SK-N-SH treated with all-trans-retinoic acid at 6 μM for 48 hours (cell line): Measurements from ENCODE around the gene EIF2D.

Experiments
- ATAC-seq: fragments of 200-7000 bp; cut with Tn5 transposase; 3 replicates; pipeline ENCODE4 v1.9.1; 2020; ENCODE audit warnings: mild to moderate bottlenecking, moderate library complexity
- ARNTL ChIP-seq: fragments of 450-650 bp; formaldehyde crosslinking; IDR thresholded peaks from 2 replicates; pipeline ENCODE4 v1.5.0; 2020; ENCODE audit warnings: low read depth, mild to moderate bottlenecking, moderate library complexity, borderline replicate concordance
- CREB5 ChIP-seq: fragments of 250-450 bp; sonication (Bioruptor Pico); IDR thresholded peaks from 2 replicates; pipeline ENCODE4 v1.5.1; 2020; ENCODE audit warnings: low read depth, mild to moderate bottlenecking, moderate library complexity
- CSRNP3 ChIP-seq: fragments of 250-450 bp; sonication (Bioruptor Pico); IDR thresholded peaks from 2 replicates; pipeline ENCODE4 v1.5.1; 2021; ENCODE audit warnings: mild to moderate bottlenecking, moderate library complexity
- GLIS3 ChIP-seq: fragments of 250-450 bp; sonication (Bioruptor Pico); IDR thresholded peaks from 2 replicates; pipeline ENCODE4 v1.5.0; 2020; ENCODE audit warnings: mild to moderate bottlenecking, moderate library complexity
- ISL1 ChIP-seq: fragments of 250-450 bp; sonication (Bioruptor Pico); IDR thresholded peaks from 2 replicates; pipeline ENCODE4 v2.1.2; 2022; ENCODE audit warnings: mild to moderate bottlenecking, moderate library complexity
- OSR1 ChIP-seq: fragments of 250-450 bp; sonication (Bioruptor Pico); IDR thresholded peaks from 2 replicates; pipeline ENCODE4 v1.8.0; 2022; ENCODE audit warnings: moderate library complexity, mild to moderate bottlenecking, inconsistent platforms
- PATZ1 ChIP-seq: fragments of 250-450 bp; sonication (Bioruptor Pico); IDR thresholded peaks from 2 replicates; pipeline ENCODE4 v1.8.0; 2020; ENCODE audit warnings: mild to moderate bottlenecking, moderate library complexity, borderline replicate concordance
- POU6F1 ChIP-seq: fragments of 250-450 bp; sonication (Bioruptor Pico); IDR thresholded peaks from 2 replicates; pipeline ENCODE4 v1.8.0; 2021; ENCODE audit warnings: low read depth, mild to moderate bottlenecking, moderate library complexity, borderline replicate concordance
- PPARA ChIP-seq: fragments of 250-450 bp; sonication (Bioruptor Pico); IDR thresholded peaks from 2 replicates; pipeline ENCODE4 v1.5.0; 2020; ENCODE audit warnings: mild to moderate bottlenecking, borderline replicate concordance
- RARB ChIP-seq: fragments of 250-450 bp; sonication (Bioruptor Pico); IDR thresholded peaks from 2 replicates; pipeline ENCODE4 v1.8.0; 2021; ENCODE audit warnings: mild to moderate bottlenecking, moderate library complexity
- SNAI2 ChIP-seq: fragments of 250-450 bp; sonication (Bioruptor Pico); IDR thresholded peaks from 2 replicates; pipeline ENCODE4 v1.5.0; 2020; ENCODE audit warnings: mild to moderate bottlenecking, moderate library complexity
- TCF4 ChIP-seq: fragments of 250-450 bp; sonication (Bioruptor Pico); IDR thresholded peaks from 2 replicates; pipeline ENCODE4 v1.8.0; 2021; ENCODE audit warnings: mild to moderate bottlenecking, moderate library complexity, borderline replicate concordance
- TOX ChIP-seq: fragments of 250-450 bp; sonication (Bioruptor Pico); IDR thresholded peaks from 2 replicates; pipeline ENCODE4 v1.8.0; 2021; ENCODE audit warnings: mild to moderate bottlenecking, moderate library complexity, borderline replicate concordance
- TSHZ2 ChIP-seq: fragments of 250-450 bp; sonication (Bioruptor Pico); IDR thresholded peaks from 2 replicates; pipeline ENCODE4 v1.5.0; 2020; ENCODE audit warnings: mild to moderate bottlenecking, moderate library complexity
- ZC3H10 ChIP-seq: fragments of 250-450 bp; sonication (Bioruptor Pico); IDR thresholded peaks from 2 replicates; pipeline ENCODE4 v1.5.1; 2021; ENCODE audit warnings: mild to moderate bottlenecking, moderate library complexity
- ZFP3 ChIP-seq: fragments of 250-450 bp; sonication (Bioruptor Pico); IDR thresholded peaks from 2 replicates; pipeline ENCODE4 v1.5.0; 2020; ENCODE audit warnings: mild to moderate bottlenecking, moderate library complexity
- ZFP30 ChIP-seq: fragments of 450-650 bp; formaldehyde crosslinking; IDR thresholded peaks from 2 replicates; pipeline ENCODE4 v1.5.0; 2022; ENCODE audit warnings: mild to moderate bottlenecking, moderate library complexity
- ZNF565 ChIP-seq: fragments of 450-650 bp; formaldehyde crosslinking; conservative IDR thresholded peaks from 2 replicates; pipeline ENCODE4 v1.5.0; 2020; ENCODE audit warnings: low read depth, mild to moderate bottlenecking, moderate library complexity
- ZNF70 ChIP-seq: fragments of 450-650 bp; formaldehyde crosslinking; IDR thresholded peaks from 2 replicates; pipeline ENCODE4 v1.5.0; 2020; ENCODE audit warnings: mild to moderate bottlenecking, moderate library complexity
- ZNF8 ChIP-seq: fragments of 450-650 bp; formaldehyde crosslinking; IDR thresholded peaks from 2 replicates; pipeline ENCODE4 v1.5.0; 2020; ENCODE audit warnings: mild to moderate bottlenecking, moderate library complexity

EIF2D gene

GRCh38 chr1:206568256-206568655 lies 44.0 kb downstream of the EIF2D start:
- ATAC-seq: no peak
- TF ChIP-seq ZNF70 (CRISPR knock-in tag): no peak

- TF ChIP-seq PPARA (CRISPR knock-in tag) (no peak), ZNF8 (CRISPR knock-in tag) (no peak), TOX (CRISPR knock-in tag) (no peak), ZNF70 (CRISPR knock-in tag) (no peak), ZFP30 (CRISPR knock-in tag) (no peak), POU6F1 (CRISPR knock-in tag) (no peak), ZNF565 (no peak), RARB (CRISPR knock-in tag) (no peak)
- no peak for ATAC-seq
Observed at GRCh38 chr1:206566999-206567398, 45.3 kb downstream of the EIF2D start.

GRCh38 chr1:206565995-206566394 lies 46.3 kb downstream of the EIF2D start:
- no peak for TF ChIP-seq ZNF8 (CRISPR knock-in tag)
- TF ChIP-seq ARNTL (CRISPR knock-in tag): no peak
- no peak for TF ChIP-seq ZNF565
- TF ChIP-seq ZNF70 (CRISPR knock-in tag): no peak
- no peak for TF ChIP-seq GLIS3 (CRISPR knock-in tag)
- TF ChIP-seq ZC3H10 (CRISPR knock-in tag): no peak
- TF ChIP-seq POU6F1 (CRISPR knock-in tag): no peak
- TF ChIP-seq PATZ1 (CRISPR knock-in tag): no peak
- TF ChIP-seq ISL1: no peak
- no peak for TF ChIP-seq SNAI2
- TF ChIP-seq OSR1: no peak
- TF ChIP-seq TSHZ2 (CRISPR knock-in tag): no peak
- no peak for TF ChIP-seq CREB5
- no peak for TF ChIP-seq RARB (CRISPR knock-in tag)
- no peak for TF ChIP-seq ZFP3 (CRISPR knock-in tag)
- ATAC-seq: no peak

- no peak for TF ChIP-seq TCF4 (CRISPR knock-in tag)
- no peak for TF ChIP-seq ZC3H10 (CRISPR knock-in tag)
- TF ChIP-seq CREB5: no peak
- TF ChIP-seq OSR1: no peak
- no peak for TF ChIP-seq ARNTL (CRISPR knock-in tag)
- no peak for TF ChIP-seq CSRNP3 (CRISPR knock-in tag)
- ATAC-seq: no peak
Observed at GRCh38 chr1:206563367-206564207, 48.7 kb downstream of the EIF2D start.
